Kidney (tissue), 14 donors: ENCODE results near the gene AKAP13. TPM values are rescaled to one million over a fixed set of nuclear protein-coding genes. Genes with fewer than 3 reads are reported as not detected.
A peak's percentile ranks its signal among the peaks of the same experiment; 100 is the strongest.

Source experiments
- DNase-seq, 5 donors: peaks; one replicate each; pipeline ENCODE4 v3.0.0-alpha.2; 2013 to 2020
- FAIRE-seq: peaks from 2 replicates; lab custom pipeline; 2012; peaks lifted over from hg19 to GRCh38; lab: Jason Lieb, UNC
- H3K27ac ChIP-seq, 2 donors: one replicate each; pipeline ENCODE4 v1.7.0; 2013; ENCODE audit warnings: low read depth in 2 of 2, low read length in 2 of 2, inconsistent platforms in 1 of 2
- H3K27me3 ChIP-seq: one replicate; pipeline ENCODE4 v1.7.1; 2013; ENCODE audit warnings: low read length, inconsistent platforms; ENCODE audit not compliant: control insufficient read depth, insufficient read depth
- H3K36me3 ChIP-seq, 3 donors: one replicate each; pipeline versions ENCODE4 v1.7.0 to v1.7.1; 2013; ENCODE audit warnings: low read length in 3 of 3, control low read depth in 1 of 3, inconsistent platforms in 1 of 3; ENCODE audit not compliant: insufficient read depth in 3 of 3, control insufficient read depth in 2 of 3
- H3K4me1 ChIP-seq, 3 donors: one replicate each; pipeline versions ENCODE4 v1.7.0 to v1.7.1; 2013; ENCODE audit warnings: low read length in 3 of 3, inconsistent platforms in 1 of 3, low read depth in 1 of 3; ENCODE audit not compliant: control insufficient read depth in 2 of 3, insufficient read depth in 2 of 3
- H3K4me3 ChIP-seq, 3 donors: one replicate each; pipeline versions ENCODE4 v1.7.0 to v1.8.1; 2013; ENCODE audit warnings: low read length in 3 of 3, control low read depth in 1 of 3, inconsistent platforms in 1 of 3
- H3K9ac ChIP-seq, 3 donors: one replicate each; pipeline versions ENCODE4 v1.7.0 to v1.7.1; 2013; ENCODE audit warnings: low read length in 3 of 3, control low read depth in 1 of 3, inconsistent platforms in 1 of 3
- H3K9me3 ChIP-seq, 3 donors: one replicate each; pipeline versions ENCODE4 v1.7.0 to v1.7.1; 2013; ENCODE audit warnings: low read length in 3 of 3, control low read depth in 1 of 3, inconsistent platforms in 1 of 3; ENCODE audit not compliant: control insufficient read depth in 2 of 3, insufficient read depth in 1 of 3
- CTCF ChIP-seq: IDR thresholded peaks from 3 replicates; pipeline ENCODE4 v1.5.1; 2012; ENCODE audit warnings: mild to moderate bottlenecking, moderate library complexity, borderline replicate concordance; ENCODE audit not compliant: insufficient read depth; ENCODE audit errors: extremely low read depth
- intact Hi-C: fragments of 100-400 bp; cut with DNase I; formaldehyde crosslinking; loops from one replicate; pipeline ENCODE4 v1.11.1; 2022
- polyA plus RNA-seq: library from polyadenylated mRNA; stranded (reverse); fragments of 350-450 nt; fragmentation: Illumina TruSeq; extraction: RNeasy Lipid Tissue Mini Kit (QIAGEN cat#74804); gene quantifications from one replicate; pipeline ENCODE4 v1.2.3, GENCODE V29; 2014; ENCODE audit warnings: low read depth, low replicate concordance; ENCODE audit not compliant: insufficient read depth
- total RNA-seq: library from RNA; stranded (reverse); fragmentation: NEBNext Ultra II Directional; extraction: Animal tissue kit (Norgen Biotek cat#: 25700); gene quantifications from one replicate; pipeline ENCODE4 v1.2.1, GENCODE V29; 2021
- donor health status: control.
- donor health status: control.
- donor health status: control.
- donor health status: control.
- donor health status: control.
- donor health status: DM: yes; HTN: yes; CAD: no.
- donor health status: Normal renal cell carcinoma (clear cell type).

Gene AKAP13
- total and polyA plus RNA-seq, 2 donors from 2014 or later = 18.8 to 174 TPM

GRCh38 chr15:85769182-85769900, 388.9 kb downstream of the AKAP13 start:
- no peaks in the 10 kb centered on the region for H3K9me3 ChIP-seq
- peaks cover 6 to 53% (median 35%) of the 10 kb centered on the region in 3 donors for H3K4me1 ChIP-seq
- H3K27me3 ChIP-seq = no peaks in the 10 kb centered on the region
- no peak for FAIRE-seq
- intact Hi-C loops = no loop called here
- H3K9ac ChIP-seq = no peak overlapping the region
- no peak for DNase-seq
- H3K36me3 ChIP-seq = no peaks in the 10 kb centered on the region
- TF ChIP-seq CTCF = no peak
- no peak overlapping the region for H3K4me3 ChIP-seq
- H3K27ac ChIP-seq = no peak overlapping the region

GRCh38 chr15:85770096-85771041, 390.0 kb downstream of the AKAP13 start:
- no peak for TF ChIP-seq CTCF
- DNase-seq = no peak
- no peaks in the 10 kb centered on the region for H3K9me3 ChIP-seq
- no peak overlapping the region for H3K4me3 ChIP-seq
- peak overlapping the region; percentile 67 to 90 for H3K27ac ChIP-seq
- H3K27me3 ChIP-seq = no peaks in the 10 kb centered on the region
- no peaks in the 10 kb centered on the region for H3K36me3 ChIP-seq
- peak overlapping the region in 2 of 3 donors; percentile 5 to 56 for H3K9ac ChIP-seq
- peaks cover 6 to 45% (median 26%) of the 10 kb centered on the region in 3 donors for H3K4me1 ChIP-seq
- intact Hi-C loops = no loop called here
- FAIRE-seq = no peak

GRCh38 chr15:85771271-85771670, 390.9 kb downstream of the AKAP13 start:
- TF ChIP-seq CTCF = no peak
- FAIRE-seq = peak; percentile 13
- Histone ChIP-seq H3K4me3 (peak overlapping the region in 1 of 3 donors; percentile 45), H3K36me3 (no peaks in the 10 kb centered on the region), H3K9me3 (no peaks in the 10 kb centered on the region), H3K9ac (peak overlapping the region in 1 of 3 donors; percentile 56), H3K27ac (peak overlapping the region; percentile 89 to 90), H3K27me3 (no peaks in the 10 kb centered on the region), H3K4me1 (peaks cover 6 to 42% (median 26%) of the 10 kb centered on the region in 3 donors)
- intact Hi-C loops = no loop called here
- peak in 2 of 5 donors; percentile 75 to 78 for DNase-seq
